Smooth muscle cell (in vitro differentiated cells): ENCODE data around the gene CLCNKB. TPM values are rescaled to one million over a fixed set of nuclear protein-coding genes. Genes with fewer than 3 reads are reported as not detected.

Experiments
- DNase-seq: peaks from one replicate; lab custom pipeline; 2025; ENCODE audit not compliant: unreplicated experiment; lab: John Stamatoyannopoulos, UW
- H2AFZ ChIP-seq: fragments of 200-600 bp; sonication (generic); 2 replicates; pipeline ENCODE4 v1.6.0; 2016; ENCODE audit warnings: antibody characterized with exemption, low read depth, mild to moderate bottlenecking
- H3F3A ChIP-seq: fragments of 200-600 bp; sonication (generic); 2 replicates; pipeline ENCODE4 v1.6.0; 2017; ENCODE audit warnings: antibody characterized with exemption, low read depth
- H3K27ac ChIP-seq: fragments of 200-600 bp; sonication (generic); 2 replicates; pipeline ENCODE4 v1.5.1; 2016; ENCODE audit warnings: low read depth, mild to moderate bottlenecking
- H3K27me3 ChIP-seq: fragments of 200-600 bp; sonication (generic); 2 replicates; pipeline ENCODE4 v1.6.1; 2016; ENCODE audit warnings: low read depth, mild to moderate bottlenecking
- H3K36me3 ChIP-seq: fragments of 200-600 bp; sonication (generic); 2 replicates; pipeline ENCODE4 v1.5.1; 2016; ENCODE audit warnings: low read depth
- H3K4me1 ChIP-seq: fragments of 200-600 bp; sonication (generic); 2 replicates; pipeline ENCODE4 v1.5.1; 2016; ENCODE audit warnings: low read depth
- H3K4me2 ChIP-seq: fragments of 200-600 bp; sonication (generic); 2 replicates; pipeline ENCODE4 v1.6.0; 2016; ENCODE audit warnings: mild to moderate bottlenecking
- H3K4me3 ChIP-seq: fragments of 200-600 bp; sonication (generic); 2 replicates; pipeline ENCODE4 v1.5.1; 2016; ENCODE audit warnings: mild to moderate bottlenecking
- H3K79me2 ChIP-seq: fragments of 200-600 bp; sonication (generic); 2 replicates; pipeline ENCODE4 v1.6.0; 2016; ENCODE audit warnings: low read depth, mild to moderate bottlenecking
- H3K9ac ChIP-seq: fragments of 200-600 bp; sonication (generic); 2 replicates; pipeline ENCODE4 v1.6.0; 2016; ENCODE audit warnings: low read depth
- H3K9me3 ChIP-seq: fragments of 200-600 bp; sonication (generic); replicated peaks from 2 replicates; pipeline ENCODE4 v1.5.1; 2016; ENCODE audit warnings: low read depth
- H4K20me1 ChIP-seq: fragments of 200-600 bp; sonication (generic); 2 replicates; pipeline ENCODE4 v1.6.0; 2016; ENCODE audit warnings: low read depth
- WGBS: methylation state at CpG from one replicate; pipeline ENCODE4 v1.1.7; 2016; ENCODE audit warnings: low lambda C conversion rate; 5-methylcytosine and 5-hydroxymethylcytosine counted together
- polyA plus RNA-seq: library from polyadenylated mRNA; unstranded; fragments of >200 nt; fragmentation: Nextera tagmentation; extraction: Ambion mirVana; gene quantifications from 2 replicates; pipeline ENCODE4 v1.2.1, GENCODE V29; 2016
- total RNA-seq: library from RNA; depleted of rRNA; stranded (reverse); fragments of >200 nt; gene quantifications from 2 replicates; pipeline ENCODE4 v1.2.3, GENCODE V29; 2014
- TF ChIP-seq, protein P1 (sequence below): fragments of 200-600 bp; sonication (generic); IDR thresholded peaks from 2 replicates; pipeline ENCODE4 v1.5.1; 2017; ENCODE audit warnings: borderline replicate concordance, mild to moderate bottlenecking, antibody characterized with exemption; ENCODE audit not compliant: insufficient read depth, poor library complexity, severe bottlenecking

Gene CLCNKB
- total and polyA plus RNA-seq, 2 experiments from 2014 or later: 0.76 to 0.86 TPM

DNA sequence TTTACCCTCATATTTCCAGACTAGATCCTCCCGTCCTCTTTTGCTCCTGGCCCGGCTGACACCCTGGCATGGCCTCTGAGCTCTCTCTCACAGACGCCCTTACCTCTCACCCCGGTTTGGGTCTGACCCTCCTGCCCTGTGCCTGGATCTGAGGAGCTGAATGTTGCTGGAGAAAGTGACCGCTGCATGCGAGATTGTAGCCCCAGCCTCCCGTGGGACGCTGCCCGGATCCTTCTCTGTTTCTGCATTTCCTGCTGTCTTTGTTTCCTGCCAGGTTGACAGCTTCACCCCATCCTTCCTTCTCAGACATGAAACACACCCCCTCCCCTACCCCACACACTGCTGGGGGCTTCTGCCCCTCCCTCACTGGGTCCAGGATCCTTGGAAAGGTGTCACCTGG, 20.3 kb downstream of the CLCNKB start:
- Histone ChIP-seq H3K79me2 (no peaks in the 10 kb centered on the region), H2AFZ (no peak overlapping the region), H3K9me3 (no peaks in the 10 kb centered on the region), H3K27ac (no peak overlapping the region), H3K4me1 (peaks cover 12% of the 10 kb centered on the region), H3K9ac (no peak overlapping the region), H3K4me3 (no peak overlapping the region), H4K20me1 (no peaks in the 10 kb centered on the region), H3K36me3 (no peaks in the 10 kb centered on the region), H3F3A (no peaks in the 10 kb centered on the region), H3K27me3 (no peaks in the 10 kb centered on the region), H3K4me2 (no peak overlapping the region)
- TF ChIP-seq, protein P1, sequence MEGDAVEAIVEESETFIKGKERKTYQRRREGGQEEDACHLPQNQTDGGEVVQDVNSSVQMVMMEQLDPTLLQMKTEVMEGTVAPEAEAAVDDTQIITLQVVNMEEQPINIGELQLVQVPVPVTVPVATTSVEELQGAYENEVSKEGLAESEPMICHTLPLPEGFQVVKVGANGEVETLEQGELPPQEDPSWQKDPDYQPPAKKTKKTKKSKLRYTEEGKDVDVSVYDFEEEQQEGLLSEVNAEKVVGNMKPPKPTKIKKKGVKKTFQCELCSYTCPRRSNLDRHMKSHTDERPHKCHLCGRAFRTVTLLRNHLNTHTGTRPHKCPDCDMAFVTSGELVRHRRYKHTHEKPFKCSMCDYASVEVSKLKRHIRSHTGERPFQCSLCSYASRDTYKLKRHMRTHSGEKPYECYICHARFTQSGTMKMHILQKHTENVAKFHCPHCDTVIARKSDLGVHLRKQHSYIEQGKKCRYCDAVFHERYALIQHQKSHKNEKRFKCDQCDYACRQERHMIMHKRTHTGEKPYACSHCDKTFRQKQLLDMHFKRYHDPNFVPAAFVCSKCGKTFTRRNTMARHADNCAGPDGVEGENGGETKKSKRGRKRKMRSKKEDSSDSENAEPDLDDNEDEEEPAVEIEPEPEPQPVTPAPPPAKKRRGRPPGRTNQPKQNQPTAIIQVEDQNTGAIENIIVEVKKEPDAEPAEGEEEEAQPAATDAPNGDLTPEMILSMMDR: no peak
- DNase-seq: no peak
- 67% methylated on average over 9 of the region's 9 CpGs for WGBS

DNA sequence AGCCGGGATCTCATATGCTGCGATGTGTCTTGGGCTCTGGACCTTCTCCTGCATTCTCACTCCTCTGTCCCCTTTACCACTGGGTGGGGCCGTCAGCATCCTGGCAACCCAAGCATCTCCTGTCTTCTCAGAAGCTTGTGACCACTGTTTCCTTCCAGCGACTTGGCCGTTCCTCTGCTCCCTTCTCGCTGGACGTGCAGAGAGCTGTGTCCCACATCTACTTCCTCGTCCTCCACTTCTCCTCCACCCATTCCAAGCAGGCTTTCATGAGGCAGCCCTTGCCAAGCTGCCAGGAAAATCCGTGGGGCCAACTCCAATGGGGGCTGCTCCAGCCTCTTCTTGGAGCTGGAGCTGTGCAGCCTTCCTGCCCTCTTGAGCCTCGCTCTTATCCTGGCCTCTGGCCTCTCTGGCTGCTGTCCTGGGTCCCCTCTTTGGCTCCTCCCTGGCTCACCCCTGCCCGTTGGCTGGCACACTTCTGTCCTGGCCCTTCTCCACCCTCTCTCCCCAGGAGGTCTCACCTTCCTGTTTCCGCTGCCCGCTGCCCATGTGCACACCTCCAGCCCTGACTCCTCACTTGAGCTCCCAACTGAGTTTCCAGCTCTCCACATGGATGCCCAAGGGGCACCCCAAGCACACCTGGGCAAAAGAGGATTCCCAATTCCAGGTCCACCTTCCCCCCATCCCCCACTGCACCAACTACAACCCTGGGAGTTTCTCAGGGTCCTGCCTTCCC, 21.1 kb downstream of the CLCNKB start:
- H3K79me2 ChIP-seq: no peaks in the 10 kb centered on the region
- 79% methylated on average over 13 of the region's 13 CpGs for WGBS

DNA sequence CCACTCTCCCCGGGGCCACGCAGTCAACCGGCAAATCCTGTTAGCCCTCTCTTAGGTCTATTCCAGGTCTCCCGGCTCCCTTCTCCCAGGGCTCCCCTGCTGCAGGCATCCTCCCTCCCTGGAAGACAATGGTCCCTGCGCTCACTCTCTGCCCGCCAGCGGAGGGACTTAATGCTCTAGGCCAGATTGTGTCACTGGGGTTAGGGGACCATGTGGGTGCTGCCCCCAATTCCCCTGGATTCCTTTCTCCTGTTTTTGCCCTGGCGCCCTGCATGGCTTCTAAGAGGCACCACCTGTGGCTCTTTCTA, 21.6 kb downstream of the CLCNKB start:
- no peak overlapping the region for H2AFZ ChIP-seq
- no peak overlapping the region for H3K4me2 ChIP-seq
- H3K27ac ChIP-seq: no peak overlapping the region
- no peak overlapping the region for H3K4me3 ChIP-seq
- H3K79me2 ChIP-seq: no peaks in the 10 kb centered on the region
- no peaks in the 10 kb centered on the region for H3K27me3 ChIP-seq
- H3K9me3 ChIP-seq: no peaks in the 10 kb centered on the region
- H3K36me3 ChIP-seq: no peaks in the 10 kb centered on the region
- peaks cover 12% of the 10 kb centered on the region for H3K4me1 ChIP-seq
- 60% methylated on average over 8 of the region's 8 CpGs for WGBS
- H3F3A ChIP-seq: no peaks in the 10 kb centered on the region
- TF ChIP-seq, protein P1: no peak
- no peak for DNase-seq
- H3K9ac ChIP-seq: no peak overlapping the region
- H4K20me1 ChIP-seq: no peaks in the 10 kb centered on the region

More for the DNA sequence above, 21.1 kb downstream of the CLCNKB start:
- Histone ChIP-seq H3K9ac (no peak overlapping the region), H3K4me2 (no peak overlapping the region), H3K27ac (no peak overlapping the region), H3K36me3 (no peaks in the 10 kb centered on the region), H3K4me1 (peaks cover 12% of the 10 kb centered on the region), H2AFZ (no peak overlapping the region), H4K20me1 (no peaks in the 10 kb centered on the region), H3K9me3 (no peaks in the 10 kb centered on the region), H3F3A (no peaks in the 10 kb centered on the region), H3K4me3 (no peak overlapping the region), H3K27me3 (no peaks in the 10 kb centered on the region)
- no peak for DNase-seq
- TF ChIP-seq, protein P1: no peak

DNA sequence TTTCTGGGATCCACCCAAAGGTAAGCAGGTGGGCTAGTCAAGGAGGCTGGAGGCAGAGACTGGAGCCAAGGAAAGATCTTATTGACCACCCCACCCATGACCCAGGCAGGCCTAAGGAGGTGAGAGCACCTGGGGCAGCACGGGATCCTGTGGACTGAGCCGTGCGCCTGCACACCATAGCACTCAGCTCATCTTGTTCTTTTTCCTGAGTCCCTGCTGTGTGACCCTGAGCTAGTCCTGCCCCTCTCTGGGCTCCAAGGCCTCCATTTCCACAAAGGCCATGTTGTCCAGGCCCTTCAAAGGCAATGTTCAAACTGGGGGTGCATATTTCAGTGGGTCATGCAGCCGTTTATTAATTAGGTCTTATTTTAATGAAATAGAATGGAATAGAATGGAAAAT, 22.7 kb downstream of the CLCNKB start:
- H3K36me3 ChIP-seq: no peaks in the 10 kb centered on the region
- TF ChIP-seq, protein P1: no peak
- no peak for DNase-seq
- H3K27ac ChIP-seq: no peak overlapping the region
- no peak overlapping the region for H3K4me2 ChIP-seq
- H3K9me3 ChIP-seq: no peaks in the 10 kb centered on the region
- H3F3A ChIP-seq: no peaks in the 10 kb centered on the region
- no peak overlapping the region for H2AFZ ChIP-seq
- H3K9ac ChIP-seq: no peak overlapping the region
- no peaks in the 10 kb centered on the region for H4K20me1 ChIP-seq
- H3K79me2 ChIP-seq: no peaks in the 10 kb centered on the region
- H3K4me3 ChIP-seq: no peak overlapping the region
- peaks cover 12% of the 10 kb centered on the region for H3K4me1 ChIP-seq
- H3K27me3 ChIP-seq: no peaks in the 10 kb centered on the region
- 84% methylated on average over 4 of the region's 4 CpGs for WGBS
